ENCODE data around the gene SPTSSA. TPM values are rescaled to one million over a fixed set of nuclear protein-coding genes. Genes with fewer than 3 reads are reported as not detected.

The SPTSSA gene
- total and polyA plus RNA-seq, 10 of the 15 experiments (the other 5 are each of a cell fraction or from before 2014, with no cell fraction given), result 9.3 to 37.7 (median 21.0) TPM

DNA sequence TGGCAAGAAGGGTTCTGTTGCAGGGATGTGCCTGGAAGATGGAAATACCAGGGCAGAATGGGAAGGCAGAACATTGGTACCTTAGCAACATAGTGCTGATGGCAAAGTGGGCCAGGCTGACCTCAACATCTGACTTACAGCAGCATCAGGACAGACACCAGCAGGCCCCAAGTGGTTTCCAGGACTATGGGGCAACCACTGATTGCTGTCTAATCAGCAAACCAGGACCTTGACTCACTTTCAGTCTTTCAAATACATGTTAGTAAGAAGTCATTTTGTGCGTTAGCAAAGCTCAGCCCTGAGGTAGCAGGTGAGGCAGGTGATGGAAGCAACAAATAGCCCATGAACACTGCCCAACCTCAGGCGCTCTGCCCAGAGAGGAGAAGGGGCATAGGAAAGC is 4.7 kb upstream of the SPTSSA start (continued):
- no peak for TF ChIP-seq MEF2B (IDR thresholded peaks at IDR 0.05; ENCODE audit: partially characterized antibody, poor library complexity, severe bottlenecking)
- no peak for TF ChIP-seq ATF7 (IDR thresholded peaks at IDR 0.05; ENCODE audit: low read depth)
- no peak for TF ChIP-seq EGR1 (IDR thresholded peaks at IDR 0.05; ENCODE audit: borderline replicate concordance in 1 of 2, low read depth in 2 of 2, low read length in 2 of 2)

DNA sequence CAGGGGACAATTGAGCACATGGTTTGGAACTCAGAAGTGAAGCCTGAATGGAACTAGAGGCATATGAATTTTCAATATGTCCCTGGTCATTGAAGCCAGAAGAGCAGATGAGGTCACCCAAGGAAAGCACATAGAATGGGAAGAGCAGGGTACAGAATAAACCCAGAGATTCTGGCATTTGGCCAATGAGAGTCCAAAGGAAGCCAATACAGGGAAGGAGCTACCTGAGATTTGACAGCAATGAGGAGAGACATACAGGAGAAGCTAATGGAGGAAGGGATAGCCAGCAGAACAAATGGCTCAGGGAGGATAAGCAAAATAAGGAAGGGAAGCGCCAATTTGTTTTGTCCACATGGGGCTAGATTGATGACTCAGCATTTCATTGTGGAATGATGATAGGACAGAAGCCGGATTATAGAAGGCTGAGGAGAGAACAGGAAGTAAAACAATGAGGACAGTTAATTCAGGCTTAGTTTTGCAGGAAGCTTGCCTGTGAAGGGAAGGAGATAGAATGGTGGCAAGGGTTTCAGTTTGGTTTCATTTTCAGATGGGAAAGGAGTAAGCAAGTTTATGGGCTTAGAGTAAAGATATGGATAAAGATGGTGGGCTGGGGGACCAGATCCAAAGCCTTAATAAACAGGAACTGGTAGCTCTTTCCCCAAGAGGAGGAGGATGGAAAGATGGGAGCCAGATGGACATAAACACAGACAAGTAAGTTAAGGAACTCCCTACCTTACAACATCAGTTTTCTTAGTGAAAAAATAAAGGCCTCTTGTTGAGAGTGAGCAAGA is 3.2 kb upstream of the SPTSSA start:
- H3K9me3 ChIP-seq (replicated peaks; ENCODE audit: control insufficient read depth, insufficient read depth, low read length), result no peaks in the 10 kb centered on the region
- ChIA-PET POLR2A (no interaction called here), SMC1A (ENCODE audit: uncharacterized antibody, unreplicated experiment) (interaction anchor here (0.6 to 1.0 kb wide), 3 partner anchors 104 to 450 kb away, joined by 3 to 4 read pairs (median 3); no protein-coding TSS in a partner anchor), CTCF (interaction anchor here (1.0 to 1.2 kb wide), 3 partner anchors 15 to 137 kb away, joined by 3 read pairs; no protein-coding TSS in a partner anchor), RAD21 (ENCODE audit: unreplicated experiment) (interaction anchor here (1.6 kb wide), 1 partner anchor 133 kb away, joined by 6 read pairs; no protein-coding TSS in a partner anchor)
- H4K20me1 ChIP-seq (ENCODE audit: control insufficient read depth, insufficient read depth), result no peaks in the 10 kb centered on the region
- H2AFZ ChIP-seq (ENCODE audit: control insufficient read depth, low read depth, low read length), result peak overlapping the region; percentile 49
- TF ChIP-seq BACH1 (IDR thresholded peaks at IDR 0.05; ENCODE audit: borderline replicate concordance), result peak; percentile 46; the same call in 1 of the 2 replicates
- TF ChIP-seq, protein P1, sequence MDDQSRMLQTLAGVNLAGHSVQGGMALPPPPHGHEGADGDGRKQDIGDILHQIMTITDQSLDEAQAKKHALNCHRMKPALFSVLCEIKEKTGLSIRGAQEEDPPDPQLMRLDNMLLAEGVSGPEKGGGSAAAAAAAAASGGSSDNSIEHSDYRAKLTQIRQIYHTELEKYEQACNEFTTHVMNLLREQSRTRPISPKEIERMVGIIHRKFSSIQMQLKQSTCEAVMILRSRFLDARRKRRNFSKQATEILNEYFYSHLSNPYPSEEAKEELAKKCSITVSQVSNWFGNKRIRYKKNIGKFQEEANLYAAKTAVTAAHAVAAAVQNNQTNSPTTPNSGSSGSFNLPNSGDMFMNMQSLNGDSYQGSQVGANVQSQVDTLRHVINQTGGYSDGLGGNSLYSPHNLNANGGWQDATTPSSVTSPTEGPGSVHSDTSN (IDR thresholded peaks at IDR 0.05; ENCODE audit: insufficient replicate concordance, low read depth, low read length), result no peak
- TF ChIP-seq, protein P2, sequence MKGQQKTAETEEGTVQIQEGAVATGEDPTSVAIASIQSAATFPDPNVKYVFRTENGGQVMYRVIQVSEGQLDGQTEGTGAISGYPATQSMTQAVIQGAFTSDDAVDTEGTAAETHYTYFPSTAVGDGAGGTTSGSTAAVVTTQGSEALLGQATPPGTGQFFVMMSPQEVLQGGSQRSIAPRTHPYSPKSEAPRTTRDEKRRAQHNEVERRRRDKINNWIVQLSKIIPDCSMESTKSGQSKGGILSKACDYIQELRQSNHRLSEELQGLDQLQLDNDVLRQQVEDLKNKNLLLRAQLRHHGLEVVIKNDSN (IDR thresholded peaks at IDR 0.05; ENCODE audit: borderline replicate concordance, extremely low read length, insufficient read depth, low read depth, low read length), result no peak
- WGBS (ENCODE audit: insufficient coverage, insufficient replicate concordance, low lambda C conversion rate, missing lambda C conversion rate), result 79% methylated on average over 2 of the region's 2 CpGs
- no peaks in the 10 kb centered on the region for H3K27me3 ChIP-seq (replicated peaks in 1 of 2; ENCODE audit: control insufficient read depth in 2 of 2, insufficient read depth in 2 of 2, low read length in 1 of 2)
- H3K27ac ChIP-seq (ENCODE audit: control insufficient read depth, insufficient read depth), result no peak overlapping the region
- 0 out of 2 replicates have a peak overlapping the region, but pooled peaks have one; percentile 27 for H3K4me2 ChIP-seq (ENCODE audit: control insufficient read depth, insufficient read depth)
- DNase-seq (ENCODE audit: low read depth, low spot score) (no peak), ATAC-seq (no peak), FAIRE-seq (peak; percentile 41)
- H3K9ac ChIP-seq (ENCODE audit: control insufficient read depth, insufficient read depth, low read length), result no peak overlapping the region
- in situ Hi-C loops (cut with MboI), result no loop called here
- intact Hi-C loops (cut with micrococcal nuclease; ENCODE audit: unreplicated experiment), result no loop called here
- BruUV-seq (replicated peaks), result no TSS peak
- no peak overlapping the region for H3K4me3 ChIP-seq
- no peaks in the 10 kb centered on the region for H3K36me3 ChIP-seq (ENCODE audit: control insufficient read depth in 2 of 2, insufficient read depth in 2 of 2, low read length in 1 of 2)
- peaks cover 16% of the 10 kb centered on the region for H3K79me2 ChIP-seq (ENCODE audit: control insufficient read depth, insufficient read depth, low read length)
- H3K4me1 ChIP-seq (ENCODE audit: control insufficient read depth, insufficient read depth, low read length), result no peaks in the 10 kb centered on the region
